H1 (cell line): ENCODE measurements around the gene S100PBP. TPM values are rescaled to one million over a fixed set of nuclear protein-coding genes. Genes with fewer than 3 reads are reported as not detected.

Experiments
- CTCF ChIA-PET: fragments of 300-600 bp; sonication (Branson Sonifier 250); formaldehyde crosslinking; loops from one replicate; lab custom pipeline; 2021; ENCODE audit not compliant: partially characterized antibody; lab: Charles Lee
- POLR2A ChIA-PET: fragments of 300-600 bp; sonication (Branson Sonifier 250); formaldehyde crosslinking; loops from one replicate; lab custom pipeline; 2021; ENCODE audit warnings: inconsistent platforms; ENCODE audit not compliant: partially characterized antibody; lab: Charles Lee
- DNase-seq, 2 experiments: peaks; one replicate each; pipeline versions ENCODE4 v3.0.0 to v3.0.0-alpha.2; 2010 to 2022; ENCODE audit warnings: low spot score in 2 of 2, low read depth in 1 of 2, mixed read lengths in 1 of 2
- FAIRE-seq: peaks from 2 replicates; lab custom pipeline; 2011; peaks lifted over from hg19 to GRCh38; lab: Jason Lieb, UNC
- H2AFZ ChIP-seq: 2 replicates; pipeline ENCODE4 v1.8.1; 2012; ENCODE audit warnings: low read length, inconsistent platforms
- H2AK5ac ChIP-seq: 2 replicates; pipeline ENCODE4 v1.6.1; 2013; ENCODE audit warnings: low read depth, low read length
- H2BK120ac ChIP-seq: replicated peaks from 2 replicates; pipeline ENCODE3; 2013; ENCODE audit warnings: low read depth, low read length, inconsistent platforms
- H2BK12ac ChIP-seq: 2 replicates; pipeline ENCODE4 v1.6.1; 2013; ENCODE audit warnings: low read depth, low read length
- H2BK15ac ChIP-seq: 2 replicates; pipeline ENCODE4 v1.6.1; 2013; ENCODE audit warnings: low read length
- H2BK20ac ChIP-seq: 2 replicates; pipeline ENCODE4 v1.6.1; 2013; ENCODE audit warnings: low read length
- H2BK5ac ChIP-seq: 2 replicates; pipeline ENCODE4 v1.6.1; 2013; ENCODE audit warnings: low read depth, low read length
- H3K14ac ChIP-seq: 2 replicates; pipeline ENCODE4 v1.6.1; 2013; ENCODE audit warnings: inconsistent platforms; ENCODE audit not compliant: insufficient read length
- H3K18ac ChIP-seq: 2 replicates; pipeline ENCODE4 v1.6.1; 2013; ENCODE audit warnings: low read length; ENCODE audit errors: extremely low read depth
- H3K23ac ChIP-seq: 2 replicates; pipeline ENCODE4 v1.6.1; 2013; ENCODE audit warnings: inconsistent platforms; ENCODE audit not compliant: insufficient read length
- H3K23me2 ChIP-seq: 2 replicates; pipeline ENCODE4 v1.6.1; 2013; ENCODE audit warnings: low read depth, low read length
- H3K27ac ChIP-seq: 2 replicates; pipeline ENCODE4 v1.6.1; 2011; ENCODE audit warnings: low read depth, low read length, inconsistent platforms
- H3K27me3 ChIP-seq, 4 experiments: replicated peaks in 1 of 4; 1 replicate in 1 of 4; 2 replicates in 3 of 4; pipeline versions ENCODE4 v1.6.1 to v1.8.1; 2011 to 2013; ENCODE audit warnings: low read length in 3 of 4, mild to moderate bottlenecking in 3 of 4, inconsistent platforms in 2 of 4, mixed read lengths in 2 of 4, moderate library complexity in 1 of 4; ENCODE audit not compliant: control insufficient read depth in 3 of 4, insufficient read depth in 3 of 4; ENCODE audit errors: extremely low read depth in 1 of 4
- H3K36me3 ChIP-seq, 4 experiments: 2 replicates each; pipeline versions ENCODE4 v1.6.1 to v1.8.1; 2011 to 2013; ENCODE audit warnings: mild to moderate bottlenecking in 4 of 4, low read length in 3 of 4, moderate library complexity in 2 of 4, control low read depth in 1 of 4, inconsistent platforms in 1 of 4; ENCODE audit not compliant: insufficient read depth in 4 of 4, control insufficient read depth in 2 of 4
- H3K4ac ChIP-seq: replicated peaks from 2 replicates; pipeline ENCODE3; 2013; ENCODE audit warnings: low read length, low read depth, mixed read lengths, inconsistent platforms; ENCODE audit not compliant: insufficient read length
- H3K4me1 ChIP-seq, 4 experiments: replicated peaks in 1 of 4; 1 replicate in 1 of 4; 2 replicates in 3 of 4; pipeline versions ENCODE4 v1.6.1 to v1.8.1; 2011 to 2013; ENCODE audit warnings: low read length in 3 of 4, inconsistent platforms in 2 of 4, mixed read lengths in 1 of 4; ENCODE audit not compliant: insufficient read depth in 4 of 4, control insufficient read depth in 3 of 4
- H3K4me2 ChIP-seq, 2 experiments: 2 replicates each; pipeline versions ENCODE4 v1.6.1 to v1.8.1; 2011 to 2013; ENCODE audit warnings: low read depth in 2 of 2, low read length in 2 of 2, control low read depth in 1 of 2, inconsistent platforms in 1 of 2, mild to moderate bottlenecking in 1 of 2; ENCODE audit not compliant: insufficient read depth in 1 of 2
- H3K4me3 ChIP-seq, 4 experiments: fragments of 200-600, 300-600 bp in 1 of 4; sonication (generic), shearing (Covaris generic), sonication (Bioruptor Twin) in 1 of 4; 2 replicates each; pipeline versions ENCODE4 v1.5.1 to v1.8.1; 2011 to 2016; ENCODE audit warnings: low read length in 4 of 4, low read depth in 3 of 4, control low read depth in 2 of 4, inconsistent platforms in 2 of 4, mild to moderate bottlenecking in 2 of 4, mixed read lengths in 1 of 4, moderate library complexity in 1 of 4; ENCODE audit not compliant: insufficient read depth in 2 of 4; ENCODE audit errors: extremely low read depth in 1 of 4
- H3K56ac ChIP-seq: replicated peaks from 2 replicates; pipeline ENCODE3; 2013; ENCODE audit warnings: low read depth, mild to moderate bottlenecking, mixed read lengths, low read length, inconsistent platforms; ENCODE audit not compliant: insufficient read length
- H3K79me1 ChIP-seq: 2 replicates; pipeline ENCODE4 v1.6.1; 2013; ENCODE audit warnings: low read depth, low read length, control low read depth
- H3K79me2 ChIP-seq, 2 experiments: 2 replicates each; pipeline versions ENCODE4 v1.6.1 to v1.8.1; 2012 to 2013; ENCODE audit warnings: low read length in 2 of 2, mild to moderate bottlenecking in 2 of 2, inconsistent platforms in 1 of 2; ENCODE audit not compliant: insufficient read depth in 2 of 2, control insufficient read depth in 1 of 2
- H3K9ac ChIP-seq, 4 experiments: replicated peaks in 1 of 4; 1 replicate in 1 of 4; 2 replicates in 3 of 4; pipeline versions ENCODE4 v1.6.1 to v1.8.1; 2011 to 2013; ENCODE audit warnings: low read depth in 3 of 4, low read length in 3 of 4, control low read depth in 2 of 4, mild to moderate bottlenecking in 2 of 4, moderate library complexity in 2 of 4, inconsistent platforms in 1 of 4; ENCODE audit errors: extremely low read depth in 1 of 4
- H3K9me3 ChIP-seq, 2 experiments: 2 replicates each; pipeline versions ENCODE4 v1.6.1 to v1.8.1; 2012 to 2013; ENCODE audit warnings: mild to moderate bottlenecking in 2 of 2, moderate library complexity in 2 of 2, control low read depth in 1 of 2, inconsistent platforms in 1 of 2, low read depth in 1 of 2, low read length in 1 of 2, mixed read lengths in 1 of 2; ENCODE audit not compliant: insufficient read depth in 2 of 2
- H4K20me1 ChIP-seq, 2 experiments: replicated peaks in 1 of 2; 2 replicates each; pipeline versions ENCODE3 to v1.8.1; 2011 to 2013; ENCODE audit warnings: inconsistent platforms in 2 of 2, low read length in 2 of 2, mild to moderate bottlenecking in 1 of 2; ENCODE audit not compliant: insufficient read depth in 2 of 2, control insufficient read depth in 1 of 2
- H4K5ac ChIP-seq: 2 replicates; pipeline ENCODE4 v1.6.1; 2013; ENCODE audit warnings: low read length, low read depth, mixed read lengths, inconsistent platforms; ENCODE audit not compliant: insufficient read length
- H4K8ac ChIP-seq: 2 replicates; pipeline ENCODE4 v1.8.0; 2013; ENCODE audit warnings: mild to moderate bottlenecking, moderate library complexity, low read length, inconsistent platforms; ENCODE audit not compliant: insufficient read depth; ENCODE audit errors: extremely low read depth
- H4K91ac ChIP-seq: replicated peaks from 2 replicates; pipeline ENCODE3; 2013; ENCODE audit warnings: low read length, mixed read lengths, inconsistent platforms; ENCODE audit not compliant: insufficient read length
- CTCF ChIP-seq, 3 experiments: IDR thresholded peaks; 1 replicate in 2 of 3; 2 replicates in 1 of 3; pipeline versions ENCODE4 v1.5.1 to v1.6.1; 2011; ENCODE audit warnings: low read length in 3 of 3, mild to moderate bottlenecking in 3 of 3, inconsistent platforms in 2 of 3, low read depth in 1 of 3, moderate library complexity in 1 of 3; ENCODE audit not compliant: insufficient read depth in 1 of 3; ENCODE audit errors: control extremely low read depth in 1 of 3
- EGR1 ChIP-seq: IDR thresholded peaks from 2 replicates; pipeline ENCODE4 v1.6.1; 2011; ENCODE audit warnings: low read depth, low read length, borderline replicate concordance
- HDAC6 ChIP-seq: IDR thresholded peaks from one replicate; pipeline ENCODE4 v1.7.1; 2012; ENCODE audit warnings: low read depth, mild to moderate bottlenecking, inconsistent platforms, low read length, moderate library complexity
- MAFK ChIP-seq: IDR thresholded peaks from 2 replicates; pipeline ENCODE4 v1.6.1; 2012; ENCODE audit warnings: low read depth, mild to moderate bottlenecking, improper control_type of control experiment, low read length
- SP4 ChIP-seq: IDR thresholded peaks from 2 replicates; pipeline ENCODE4 v1.6.1; 2012; ENCODE audit warnings: low read length, inconsistent platforms
- SUZ12 ChIP-seq: fragments of 200-600 bp; sonication (generic); IDR thresholded peaks from 2 replicates; pipeline ENCODE4 v1.6.1; 2012; ENCODE audit warnings: mild to moderate bottlenecking, inconsistent platforms, low read length, moderate library complexity, mixed read lengths
- WGBS, 2 experiments: shearing (Covaris generic) in 1 of 2; methylation state at CpG; one replicate each; pipeline versions ENCODE4 v1.1.6 to v1.1.7; 2013 to 2015; ENCODE audit warnings: low lambda C conversion rate in 2 of 2, mixed read lengths in 2 of 2, inconsistent platforms in 1 of 2, low coverage in 1 of 2, missing lambda C conversion rate in 1 of 2; ENCODE audit not compliant: insufficient replicate concordance in 2 of 2, insufficient coverage in 1 of 2, insufficient read length in 1 of 2; ENCODE audit errors: extremely low coverage in 1 of 2, missing lambda C conversion rate in 1 of 2; 5-methylcytosine and 5-hydroxymethylcytosine counted together
- polyA plus RNA-seq, 7 experiments: library from polyadenylated mRNA; depleted of rRNA in 3 of 7; stranded (reverse) in 5 of 7; unstranded in 2 of 7; fragments of >200 nt in 5 of 7; fragments of 200-250 nt in 2 of 7; gene quantifications; 1 replicate in 5 of 7; 2 replicates in 1 of 7; 4 replicates in 1 of 7; pipeline versions ENCODE4 v1.2.1 to v1.2.3, GENCODE V29; 2011 to 2013; ENCODE audit warnings: missing spikeins in 2 of 7, mixed read lengths in 2 of 7
- total RNA-seq: library from RNA; stranded (reverse); fragmentation: NEBNext Ultra II Directional; extraction: Animal tissue kit (Norgen Biotek cat#: 25700); gene quantifications from 2 replicates; pipeline ENCODE4 v1.2.1, GENCODE V29; 2021

S100PBP gene
- total and polyA plus RNA-seq, 2 of the 8 experiments (the other 6 are each of a cell fraction or from before 2014, with no cell fraction given): 43.8 to 68.3 TPM

GRCh38 chr1:32872192-32872460 lies 54.7 kb downstream of the S100PBP start:
- Histone ChIP-seq H3K23me2 (peaks cover 6% of the 10 kb centered on the region; the same call in 1 of the 2 replicates), H3K27me3 (peaks cover 6 to 35% (median 28%) of the 10 kb centered on the region in 4 experiments), H3K4me1 (peaks cover 6 to 36% (median 23%) of the 10 kb centered on the region in 4 experiments), H2AFZ (no peak overlapping the region), H3K14ac (no peak overlapping the region), H3K56ac (no peak overlapping the region), H2BK120ac (no peak overlapping the region), H3K9me3 (no peaks in the 10 kb centered on the region), H3K36me3 (no peaks in the 10 kb centered on the region; a peak in 1 of 8 replicates), H2BK5ac (no peak overlapping the region), H4K20me1 (peaks cover 0 to 2% of the 10 kb centered on the region in 2 experiments), H3K4me3 (peak overlapping the region in 2 of 4 experiments; percentile 3 to 6; a peak in 1 of 8 replicates), H3K18ac (peak overlapping the region; percentile 57; the same call in 1 of the 2 replicates), H2BK20ac (no peak overlapping the region), H4K5ac (no peak overlapping the region), H3K79me2 (no peaks in the 10 kb centered on the region), H3K79me1 (no peaks in the 10 kb centered on the region), H3K23ac (no peak overlapping the region), H3K27ac (no peak overlapping the region), H3K4me2 (peak overlapping the region; percentile 55 to 57; a peak in 3 of 4 replicates), H4K8ac (no peak overlapping the region), H2BK12ac (peak overlapping the region; percentile 60; the same call in 1 of the 2 replicates), H2AK5ac (no peak overlapping the region), H3K4ac (no peak overlapping the region), H3K9ac (no peak overlapping the region), H2BK15ac (no peak overlapping the region), H4K91ac (no peak overlapping the region)
- TF ChIP-seq CTCF (IDR thresholded peaks at IDR 0.05; ENCODE audit: control extremely low read depth in 1 of 3, insufficient read depth in 1 of 3, low read depth in 1 of 3, low read length in 3 of 3): no peak
- no peak for TF ChIP-seq SP4
- TF ChIP-seq MAFK: no peak
- TF ChIP-seq SUZ12: no peak
- TF ChIP-seq HDAC6: no peak
- no peak for TF ChIP-seq EGR1
- DNase-seq (no peak), FAIRE-seq (no peak)
- WGBS, 2 experiments: 72% methylated on average over 4 of the region's 7 CpGs; no CpG with 5 or more reads in 1 of the 2 experiments
- POLR2A ChIA-PET: interaction anchor here (0.6 to 3.0 kb wide), 6 partner anchors 9 to 195 kb away, joined by 3 to 10 read pairs (median 7); partner anchors contain the start of genes S100PBP and YARS1
- CTCF ChIA-PET: interaction anchor here (0.6 to 19.0 kb wide), 22 partner anchors 9 to 1897 kb away, joined by 3 to 382 read pairs (median 4); partner anchors contain the start of gene HPCA
